HEK293 (cell line): Measurements from ENCODE around the gene FCHO2.

Source experiments
- CTCF ChIA-PET: fragments of 350-600 bp; formaldehyde crosslinking; extraction: SDS; loops from one replicate; lab custom pipeline; 2021; ENCODE audit warnings: antibody characterized with exemption; lab: Yijun Ruan, JAX
- POLR2A ChIA-PET: fragments of 300-600 bp; formaldehyde crosslinking; extraction: SDS; loops from one replicate; lab custom pipeline; 2020; ENCODE audit warnings: antibody characterized with exemption, inconsistent platforms; lab: Yijun Ruan, JAX
- H3K27ac ChIP-seq: fragments of 200-500 bp; sonication (Bioruptor generic); 2 replicates; pipeline ENCODE4 v1.5.1; 2014; ENCODE audit warnings: low read depth, low read length, control low read depth, inconsistent platforms; ENCODE audit errors: extremely low read depth
- H3K36me3 ChIP-seq, 2 experiments: fragments of 200-500 bp in 1 of 2; sonication (Bioruptor generic) in 1 of 2; 1 replicate in 1 of 2; 2 replicates in 1 of 2; pipeline ENCODE4 v1.5.1; 2014 to 2017; ENCODE audit warnings: inconsistent platforms in 2 of 2, low read length in 2 of 2; ENCODE audit not compliant: control insufficient read depth in 2 of 2, insufficient read depth in 1 of 2
- H3K4me1 ChIP-seq: fragments of 200-500 bp; sonication (Bioruptor generic); 2 replicates; pipeline ENCODE4 v1.5.1; 2014; ENCODE audit warnings: mild to moderate bottlenecking, low read length, inconsistent platforms; ENCODE audit not compliant: control insufficient read depth, insufficient read depth
- H3K4me3 ChIP-seq: 2 replicates; pipeline ENCODE4 v1.5.1; 2011; ENCODE audit warnings: low read depth, mild to moderate bottlenecking, control low read depth, low read length, moderate library complexity
- H3K9me3 ChIP-seq: fragments of 200-500 bp; sonication (Bioruptor generic); 2 replicates; pipeline ENCODE4 v1.5.1; 2014; ENCODE audit warnings: low read depth, low read length, inconsistent platforms; ENCODE audit not compliant: control insufficient read depth, insufficient read depth
- HOXD13 ChIP-seq: sonication (generic); formaldehyde crosslinking; IDR thresholded peaks from 2 replicates; pipeline ENCODE4 v1.8.0; 2022; ENCODE audit warnings: missing genetic modification reagents, borderline replicate concordance
- IKZF3 ChIP-seq: fragments of 450-650 bp; IDR thresholded peaks from 2 replicates; pipeline ENCODE4 v1.5.0; 2018; ENCODE audit warnings: missing biosample characterization, mild to moderate bottlenecking, missing genetic modification characterization, moderate library complexity
- ZBTB8A ChIP-seq: fragments of 450-650 bp; formaldehyde crosslinking; IDR thresholded peaks from 2 replicates; pipeline ENCODE4 v1.5.1; 2016; ENCODE audit warnings: missing biosample characterization, missing genetic modification characterization
- ZEB2 ChIP-seq: fragments of 450-650 bp; formaldehyde crosslinking; IDR thresholded peaks from 2 replicates; pipeline ENCODE4 v1.5.1; 2016; ENCODE audit warnings: missing biosample characterization, missing genetic modification characterization
- ZFP69B ChIP-seq: fragments of 450-650 bp; formaldehyde crosslinking; IDR thresholded peaks from 2 replicates; pipeline ENCODE4 v1.5.1; 2016; ENCODE audit warnings: missing biosample characterization, missing genetic modification characterization
- ZNF16 ChIP-seq: fragments of 450-650 bp; formaldehyde crosslinking; IDR thresholded peaks from 2 replicates; pipeline ENCODE4 v1.5.1; 2016; ENCODE audit warnings: low read depth, missing biosample characterization, missing genetic modification characterization
- ZNF248 ChIP-seq: fragments of 450-650 bp; formaldehyde crosslinking; IDR thresholded peaks from 2 replicates; pipeline ENCODE4 v1.5.1; 2017; ENCODE audit warnings: missing biosample characterization, missing genetic modification characterization
- ZNF292 ChIP-seq: fragments of 450-650 bp; formaldehyde crosslinking; IDR thresholded peaks from 2 replicates; pipeline ENCODE4 v1.5.1; 2016; ENCODE audit warnings: low read depth, missing biosample characterization, missing genetic modification characterization, borderline replicate concordance
- ZNF558 ChIP-seq: fragments of 450-650 bp; formaldehyde crosslinking; IDR thresholded peaks from 2 replicates; pipeline ENCODE4 v1.5.1; 2016; ENCODE audit warnings: missing biosample characterization, missing genetic modification characterization
- ZNF596 ChIP-seq: fragments of 450-650 bp; IDR thresholded peaks from 2 replicates; pipeline ENCODE4 v1.5.0; 2018; ENCODE audit warnings: missing biosample characterization, mild to moderate bottlenecking, missing genetic modification characterization, moderate library complexity
- ZNF621 ChIP-seq: fragments of 450-650 bp; formaldehyde crosslinking; IDR thresholded peaks from 2 replicates; pipeline ENCODE4 v1.5.1; 2017; ENCODE audit warnings: missing biosample characterization, missing genetic modification characterization
- ZNF623 ChIP-seq: fragments of 450-650 bp; formaldehyde crosslinking; IDR thresholded peaks from 2 replicates; pipeline ENCODE4 v1.5.1; 2016; ENCODE audit warnings: missing biosample characterization, missing genetic modification characterization
- ZNF624 ChIP-seq: fragments of 450-650 bp; formaldehyde crosslinking; IDR thresholded peaks from 2 replicates; pipeline ENCODE4 v1.5.1; 2017; ENCODE audit warnings: missing biosample characterization, missing genetic modification characterization
- ZNF654 ChIP-seq: fragments of 450-650 bp; formaldehyde crosslinking; IDR thresholded peaks from 2 replicates; pipeline ENCODE4 v1.5.1; 2016; ENCODE audit warnings: low read depth, missing biosample characterization, missing genetic modification characterization
- ZNF658 ChIP-seq: fragments of 450-650 bp; formaldehyde crosslinking; IDR thresholded peaks from 2 replicates; pipeline ENCODE4; 2016; ENCODE audit warnings: missing biosample characterization, missing genetic modification characterization
- ZNF701 ChIP-seq: fragments of 450-650 bp; formaldehyde crosslinking; IDR thresholded peaks from 2 replicates; pipeline ENCODE4 v1.5.1; 2016; ENCODE audit warnings: missing biosample characterization, missing genetic modification characterization
- ZNF785 ChIP-seq: fragments of 450-650 bp; formaldehyde crosslinking; IDR thresholded peaks from 2 replicates; pipeline ENCODE4 v1.5.1; 2016; ENCODE audit warnings: missing biosample characterization, missing genetic modification characterization
- TF ChIP-seq, protein P1 (sequence below): fragments of 450-650 bp; formaldehyde crosslinking; IDR thresholded peaks from 2 replicates; pipeline ENCODE4 v1.5.1; 2016; ENCODE audit warnings: missing biosample characterization, missing genetic modification characterization
- TF ChIP-seq, protein P2 (sequence below): IDR thresholded peaks from 2 replicates; pipeline ENCODE4 v1.6.1; 2011; ENCODE audit warnings: mild to moderate bottlenecking, low read depth, low read length, borderline replicate concordance
- TF ChIP-seq, protein P3 (sequence below): fragments of 450-650 bp; formaldehyde crosslinking; IDR thresholded peaks from 2 replicates; pipeline ENCODE4 v1.5.1; 2016; ENCODE audit warnings: missing biosample characterization, missing genetic modification characterization
- TF ChIP-seq, protein P4 (sequence below): fragments of 450-650 bp; formaldehyde crosslinking; conservative IDR thresholded peaks from 2 replicates; pipeline ENCODE4 v1.5.1; 2016; ENCODE audit warnings: low read depth, missing biosample characterization, missing genetic modification characterization
- TF ChIP-seq, protein P5 (sequence below): fragments of 450-650 bp; formaldehyde crosslinking; IDR thresholded peaks from 2 replicates; pipeline ENCODE4 v1.5.1; 2016; ENCODE audit warnings: missing biosample characterization, missing genetic modification characterization
- TF ChIP-seq, protein P6 (sequence below): fragments of 450-650 bp; formaldehyde crosslinking; IDR thresholded peaks from 2 replicates; pipeline ENCODE4 v1.5.1; 2016; ENCODE audit warnings: missing biosample characterization, missing genetic modification characterization

Gene FCHO2

DNA sequence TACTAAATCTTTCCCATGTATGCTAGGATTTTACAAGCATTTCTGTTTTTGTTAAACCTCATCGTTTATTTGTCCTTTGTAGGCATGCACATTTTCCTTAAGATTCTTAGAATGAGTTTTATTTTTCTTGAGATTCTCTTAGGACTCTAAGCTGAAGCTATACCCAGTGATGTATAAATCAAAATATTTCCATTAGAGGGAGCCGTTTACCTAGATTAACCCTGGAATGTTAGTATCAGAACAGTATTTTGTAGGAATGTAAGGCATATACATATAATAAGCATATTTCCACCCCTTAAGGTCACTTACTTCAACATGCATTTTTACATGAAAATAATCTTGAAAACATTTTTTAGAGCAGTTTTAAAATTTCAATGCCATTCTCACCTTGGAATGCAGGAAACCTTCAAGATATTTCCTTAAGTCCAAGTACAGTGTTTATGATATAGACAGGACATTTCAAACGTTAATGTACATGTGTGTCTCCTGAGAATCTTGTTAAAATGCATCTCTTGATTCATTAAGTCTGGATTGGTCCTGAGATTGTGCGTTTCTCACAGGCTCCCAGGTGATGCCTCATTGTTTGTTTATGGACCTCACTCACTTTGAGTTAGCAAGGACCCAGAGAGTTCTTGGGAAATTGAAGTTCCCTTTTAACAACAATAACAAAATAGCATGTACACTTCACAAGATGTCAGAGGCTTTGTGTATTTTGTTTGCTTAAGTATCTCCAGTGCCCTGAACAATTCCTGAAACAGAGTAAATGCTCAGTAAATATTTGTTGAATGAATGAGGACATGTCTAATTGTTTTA lies 34.9 kb upstream of the FCHO2 start (continued):
- TF ChIP-seq ZBTB8A (tag by site-specific recombination) = no peak
- TF ChIP-seq ZNF623 (tag by site-specific recombination) = no peak
- TF ChIP-seq ZNF248 = no peak
- TF ChIP-seq ZNF16 (tag by site-specific recombination) = no peak
- TF ChIP-seq, protein P1, sequence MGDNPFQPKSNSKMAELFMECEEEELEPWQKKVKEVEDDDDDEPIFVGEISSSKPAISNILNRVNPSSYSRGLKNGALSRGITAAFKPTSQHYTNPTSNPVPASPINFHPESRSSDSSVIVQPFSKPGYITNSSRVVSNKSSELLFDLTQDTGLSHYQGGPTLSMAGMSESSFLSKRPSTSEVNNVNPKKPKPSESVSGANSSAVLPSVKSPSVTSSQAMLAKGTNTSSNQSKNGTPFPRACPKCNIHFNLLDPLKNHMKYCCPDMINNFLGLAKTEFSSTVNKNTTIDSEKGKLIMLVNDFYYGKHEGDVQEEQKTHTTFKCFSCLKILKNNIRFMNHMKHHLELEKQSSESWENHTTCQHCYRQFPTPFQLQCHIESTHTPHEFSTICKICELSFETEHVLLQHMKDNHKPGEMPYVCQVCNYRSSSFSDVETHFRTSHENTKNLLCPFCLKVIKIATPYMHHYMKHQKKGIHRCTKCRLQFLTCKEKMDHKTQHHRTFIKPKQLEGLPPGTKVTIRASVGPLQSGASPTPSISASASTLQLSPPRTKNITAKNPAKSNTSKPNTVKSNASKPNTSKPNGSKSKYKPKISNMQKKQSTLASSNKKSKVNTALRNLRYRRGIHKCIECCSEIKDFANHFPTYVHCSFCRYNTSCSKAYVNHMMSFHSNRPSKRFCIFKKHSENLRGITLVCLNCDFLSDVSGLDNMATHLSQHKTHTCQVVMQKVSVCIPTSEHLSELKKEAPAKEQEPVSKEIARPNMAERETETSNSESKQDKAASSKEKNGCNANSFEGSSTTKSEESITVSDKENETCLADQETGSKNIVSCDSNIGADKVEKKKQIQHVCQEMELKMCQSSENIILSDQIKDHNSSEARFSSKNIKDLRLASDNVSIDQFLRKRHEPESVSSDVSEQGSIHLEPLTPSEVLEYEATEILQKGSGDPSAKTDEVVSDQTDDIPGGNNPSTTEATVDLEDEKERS (tag by site-specific recombination) = no peak
- TF ChIP-seq, protein P2, sequence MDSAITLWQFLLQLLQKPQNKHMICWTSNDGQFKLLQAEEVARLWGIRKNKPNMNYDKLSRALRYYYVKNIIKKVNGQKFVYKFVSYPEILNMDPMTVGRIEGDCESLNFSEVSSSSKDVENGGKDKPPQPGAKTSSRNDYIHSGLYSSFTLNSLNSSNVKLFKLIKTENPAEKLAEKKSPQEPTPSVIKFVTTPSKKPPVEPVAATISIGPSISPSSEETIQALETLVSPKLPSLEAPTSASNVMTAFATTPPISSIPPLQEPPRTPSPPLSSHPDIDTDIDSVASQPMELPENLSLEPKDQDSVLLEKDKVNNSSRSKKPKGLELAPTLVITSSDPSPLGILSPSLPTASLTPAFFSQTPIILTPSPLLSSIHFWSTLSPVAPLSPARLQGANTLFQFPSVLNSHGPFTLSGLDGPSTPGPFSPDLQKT = no peak
- TF ChIP-seq, protein P3, sequence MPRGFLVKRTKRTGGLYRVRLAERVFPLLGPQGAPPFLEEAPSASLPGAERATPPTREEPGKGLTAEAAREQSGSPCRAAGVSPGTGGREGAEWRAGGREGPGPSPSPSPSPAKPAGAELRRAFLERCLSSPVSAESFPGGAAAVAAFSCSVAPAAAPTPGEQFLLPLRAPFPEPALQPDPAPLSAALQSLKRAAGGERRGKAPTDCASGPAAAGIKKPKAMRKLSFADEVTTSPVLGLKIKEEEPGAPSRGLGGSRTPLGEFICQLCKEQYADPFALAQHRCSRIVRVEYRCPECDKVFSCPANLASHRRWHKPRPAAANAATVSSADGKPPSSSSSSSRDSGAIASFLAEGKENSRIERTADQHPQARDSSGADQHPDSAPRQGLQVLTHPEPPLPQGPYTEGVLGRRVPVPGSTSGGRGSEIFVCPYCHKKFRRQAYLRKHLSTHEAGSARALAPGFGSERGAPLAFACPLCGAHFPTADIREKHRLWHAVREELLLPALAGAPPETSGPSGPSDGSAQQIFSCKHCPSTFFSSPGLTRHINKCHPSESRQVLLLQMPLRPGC (tag by site-specific recombination) = no peak
- TF ChIP-seq IKZF3 (tag by site-specific recombination) = no peak
- TF ChIP-seq, protein P4, sequence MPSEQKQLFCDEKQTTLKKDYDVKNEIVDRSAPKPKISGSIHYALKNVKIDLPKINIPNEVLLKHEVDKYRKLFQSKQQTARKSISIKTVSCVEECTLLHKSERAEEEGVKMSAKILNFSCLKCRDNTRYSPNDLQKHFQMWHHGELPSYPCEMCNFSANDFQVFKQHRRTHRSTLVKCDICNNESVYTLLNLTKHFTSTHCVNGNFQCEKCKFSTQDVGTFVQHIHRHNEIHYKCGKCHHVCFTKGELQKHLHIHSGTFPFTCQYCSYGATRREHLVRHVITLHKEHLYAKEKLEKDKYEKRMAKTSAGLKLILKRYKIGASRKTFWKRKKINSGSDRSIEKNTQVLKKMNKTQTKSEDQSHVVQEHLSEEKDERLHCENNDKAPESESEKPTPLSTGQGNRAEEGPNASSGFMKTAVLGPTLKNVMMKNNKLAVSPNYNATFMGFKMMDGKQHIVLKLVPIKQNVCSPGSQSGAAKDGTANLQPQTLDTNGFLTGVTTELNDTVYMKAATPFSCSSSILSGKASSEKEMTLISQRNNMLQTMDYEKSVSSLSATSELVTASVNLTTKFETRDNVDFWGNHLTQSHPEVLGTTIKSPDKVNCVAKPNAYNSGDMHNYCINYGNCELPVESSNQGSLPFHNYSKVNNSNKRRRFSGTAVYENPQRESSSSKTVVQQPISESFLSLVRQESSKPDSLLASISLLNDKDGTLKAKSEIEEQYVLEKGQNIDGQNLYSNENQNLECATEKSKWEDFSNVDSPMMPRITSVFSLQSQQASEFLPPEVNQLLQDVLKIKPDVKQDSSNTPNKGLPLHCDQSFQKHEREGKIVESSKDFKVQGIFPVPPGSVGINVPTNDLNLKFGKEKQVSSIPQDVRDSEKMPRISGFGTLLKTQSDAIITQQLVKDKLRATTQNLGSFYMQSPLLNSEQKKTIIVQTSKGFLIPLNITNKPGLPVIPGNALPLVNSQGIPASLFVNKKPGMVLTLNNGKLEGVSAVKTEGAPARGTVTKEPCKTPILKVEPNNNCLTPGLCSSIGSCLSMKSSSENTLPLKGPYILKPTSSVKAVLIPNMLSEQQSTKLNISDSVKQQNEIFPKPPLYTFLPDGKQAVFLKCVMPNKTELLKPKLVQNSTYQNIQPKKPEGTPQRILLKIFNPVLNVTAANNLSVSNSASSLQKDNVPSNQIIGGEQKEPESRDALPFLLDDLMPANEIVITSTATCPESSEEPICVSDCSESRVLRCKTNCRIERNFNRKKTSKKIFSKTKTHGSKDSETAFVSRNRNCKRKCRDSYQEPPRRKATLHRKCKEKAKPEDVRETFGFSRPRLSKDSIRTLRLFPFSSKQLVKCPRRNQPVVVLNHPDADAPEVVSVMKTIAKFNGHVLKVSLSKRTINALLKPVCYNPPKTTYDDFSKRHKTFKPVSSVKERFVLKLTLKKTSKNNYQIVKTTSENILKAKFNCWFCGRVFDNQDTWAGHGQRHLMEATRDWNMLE (tag by site-specific recombination) = 0 out of 2 replicates have a peak, but pooled peaks have one; percentile 19
- no peak for TF ChIP-seq ZNF596
- no peak for TF ChIP-seq ZNF658 (tag by site-specific recombination)
- TF ChIP-seq HOXD13 (CRISPR knock-in tag) = no peak
- TF ChIP-seq ZNF624 = no peak

DNA sequence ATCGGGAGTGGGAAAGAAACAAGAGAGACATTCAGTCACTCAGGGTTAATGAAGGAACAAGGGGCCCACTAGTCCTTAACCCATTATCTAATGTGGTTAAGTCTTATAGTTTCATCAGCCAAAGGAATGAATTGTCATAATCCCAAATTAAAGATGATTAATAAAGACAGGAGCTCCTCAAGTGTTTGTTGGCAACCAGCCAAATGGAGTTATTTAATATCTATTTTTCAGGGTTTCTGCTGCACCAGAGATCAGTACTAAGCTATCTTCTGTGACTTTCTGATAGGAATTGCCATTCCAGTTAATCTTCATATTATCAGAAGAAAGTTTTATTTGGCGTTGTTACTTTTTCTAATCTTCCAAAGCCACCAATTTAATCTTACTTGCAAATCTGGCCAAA lies 34.0 kb upstream of the FCHO2 start:
- H3K36me3 ChIP-seq = no peaks in the 10 kb centered on the region
- H3K4me1 ChIP-seq = no peaks in the 10 kb centered on the region
- H3K9me3 ChIP-seq = no peaks in the 10 kb centered on the region
- ChIA-PET POLR2A (interaction anchor here (1.5 kb wide), 1 partner anchor 527 kb away, joined by 5 read pairs; the partner anchor contains the start of gene FOXD1), CTCF (interaction anchor here (0.6 to 1.0 kb wide), 5 partner anchors 23 to 529 kb away, joined by 3 to 4 read pairs (median 3); no protein-coding TSS in a partner anchor)
- no peak overlapping the region for H3K27ac ChIP-seq
- H3K4me3 ChIP-seq = no peak overlapping the region
- TF ChIP-seq ZFP69B (tag by site-specific recombination) = peak; percentile 39; the same call in 1 of the 2 replicates
- no peak for TF ChIP-seq ZNF621 (tag by site-specific recombination)
- TF ChIP-seq, protein P5, sequence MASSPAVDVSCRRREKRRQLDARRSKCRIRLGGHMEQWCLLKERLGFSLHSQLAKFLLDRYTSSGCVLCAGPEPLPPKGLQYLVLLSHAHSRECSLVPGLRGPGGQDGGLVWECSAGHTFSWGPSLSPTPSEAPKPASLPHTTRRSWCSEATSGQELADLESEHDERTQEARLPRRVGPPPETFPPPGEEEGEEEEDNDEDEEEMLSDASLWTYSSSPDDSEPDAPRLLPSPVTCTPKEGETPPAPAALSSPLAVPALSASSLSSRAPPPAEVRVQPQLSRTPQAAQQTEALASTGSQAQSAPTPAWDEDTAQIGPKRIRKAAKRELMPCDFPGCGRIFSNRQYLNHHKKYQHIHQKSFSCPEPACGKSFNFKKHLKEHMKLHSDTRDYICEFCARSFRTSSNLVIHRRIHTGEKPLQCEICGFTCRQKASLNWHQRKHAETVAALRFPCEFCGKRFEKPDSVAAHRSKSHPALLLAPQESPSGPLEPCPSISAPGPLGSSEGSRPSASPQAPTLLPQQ (tag by site-specific recombination) = peak; percentile 65
- no peak for TF ChIP-seq ZEB2
- no peak for TF ChIP-seq ZNF701 (tag by site-specific recombination)
- TF ChIP-seq, protein P6, sequence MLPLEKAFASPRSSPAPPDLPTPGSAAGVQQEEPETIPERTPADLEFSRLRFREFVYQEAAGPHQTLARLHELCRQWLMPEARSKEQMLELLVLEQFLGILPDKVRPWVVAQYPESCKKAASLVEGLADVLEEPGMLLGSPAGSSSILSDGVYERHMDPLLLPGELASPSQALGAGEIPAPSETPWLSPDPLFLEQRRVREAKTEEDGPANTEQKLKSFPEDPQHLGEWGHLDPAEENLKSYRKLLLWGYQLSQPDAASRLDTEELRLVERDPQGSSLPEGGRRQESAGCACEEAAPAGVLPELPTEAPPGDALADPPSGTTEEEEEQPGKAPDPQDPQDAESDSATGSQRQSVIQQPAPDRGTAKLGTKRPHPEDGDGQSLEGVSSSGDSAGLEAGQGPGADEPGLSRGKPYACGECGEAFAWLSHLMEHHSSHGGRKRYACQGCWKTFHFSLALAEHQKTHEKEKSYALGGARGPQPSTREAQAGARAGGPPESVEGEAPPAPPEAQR (tag by site-specific recombination) = no peak
- TF ChIP-seq ZNF558 (tag by site-specific recombination) = no peak
- TF ChIP-seq ZNF654 (tag by site-specific recombination) = no peak
- no peak for TF ChIP-seq ZNF785 (tag by site-specific recombination)
- TF ChIP-seq ZNF292 (tag by site-specific recombination) = no peak
